Hepatocyte (in vitro differentiated cells): Measurements from ENCODE around the gene TRUB1. TPM values are rescaled to one million over a fixed set of nuclear protein-coding genes. Genes with fewer than 3 reads are reported as not detected.

Experiments
- DNase-seq: peaks from one replicate; pipeline ENCODE4 v3.0.0-alpha.2; 2016; ENCODE audit warnings: low spot score
- H2AFZ ChIP-seq: fragments of 200-600 bp; sonication (generic); 2 replicates; pipeline ENCODE4 v1.6.0; 2016; ENCODE audit warnings: antibody characterized with exemption, mild to moderate bottlenecking
- H3K27ac ChIP-seq: fragments of 200-600 bp; sonication (generic); 2 replicates; pipeline ENCODE4 v1.5.1; 2016; ENCODE audit warnings: mild to moderate bottlenecking
- H3K27me3 ChIP-seq: fragments of 200-600 bp; sonication (generic); 2 replicates; pipeline ENCODE4 v1.6.1; 2016
- H3K36me3 ChIP-seq: fragments of 200-600 bp; sonication (generic); replicated peaks from 2 replicates; pipeline ENCODE4 v1.5.1; 2016; ENCODE audit warnings: low read depth; ENCODE audit not compliant: insufficient read depth
- H3K4me1 ChIP-seq: fragments of 200-600 bp; sonication (generic); 2 replicates; pipeline ENCODE4 v1.5.1; 2016; ENCODE audit warnings: mild to moderate bottlenecking, moderate library complexity; ENCODE audit not compliant: insufficient read depth
- H3K4me2 ChIP-seq: fragments of 200-600 bp; sonication (generic); 2 replicates; pipeline ENCODE4 v1.6.0; 2016
- H3K4me3 ChIP-seq: fragments of 200-600 bp; sonication (generic); 2 replicates; pipeline ENCODE4 v1.5.1; 2016; ENCODE audit warnings: mild to moderate bottlenecking
- H3K79me2 ChIP-seq: fragments of 200-600 bp; sonication (generic); 2 replicates; pipeline ENCODE4 v1.6.0; 2017; ENCODE audit warnings: mild to moderate bottlenecking
- H3K9me2 ChIP-seq: fragments of 200-600 bp; sonication (generic); replicated peaks from 2 replicates; pipeline ENCODE4 v1.6.0; 2017; ENCODE audit warnings: mild to moderate bottlenecking; ENCODE audit not compliant: insufficient read depth
- H3K9me3 ChIP-seq: fragments of 200-600 bp; sonication (generic); 2 replicates; pipeline ENCODE4 v1.5.1; 2016; ENCODE audit warnings: low read depth, mild to moderate bottlenecking
- H4K20me1 ChIP-seq: fragments of 200-600 bp; sonication (generic); 2 replicates; pipeline ENCODE4 v1.6.0; 2016; ENCODE audit warnings: mild to moderate bottlenecking; ENCODE audit not compliant: insufficient read depth, poor library complexity, severe bottlenecking
- CTCF ChIP-seq: fragments of 200-600 bp; sonication (generic); IDR thresholded peaks from 2 replicates; pipeline ENCODE4 v1.5.1; 2016; ENCODE audit warnings: antibody characterized with exemption, mild to moderate bottlenecking; ENCODE audit not compliant: poor library complexity
- EZH2 ChIP-seq: fragments of 200-600 bp; sonication (generic); IDR thresholded peaks from 2 replicates; pipeline ENCODE4 v1.6.1; 2016; ENCODE audit warnings: antibody characterized with exemption, mild to moderate bottlenecking, borderline replicate concordance
- EZH2phosphoT487 ChIP-seq: fragments of 200-600 bp; sonication (generic); IDR thresholded peaks from one replicate; pipeline ENCODE4 v1.6.1; 2018; ENCODE audit warnings: antibody characterized with exemption, mild to moderate bottlenecking, low read depth, moderate library complexity; ENCODE audit not compliant: unreplicated experiment, severe bottlenecking
- WGBS: methylation state at CpG from one replicate; pipeline ENCODE4 v1.1.6; 2016; ENCODE audit warnings: low lambda C conversion rate; ENCODE audit errors: missing lambda C conversion rate; 5-methylcytosine and 5-hydroxymethylcytosine counted together
- polyA plus RNA-seq: library from polyadenylated mRNA; unstranded; fragments of >200 nt; fragmentation: Nextera tagmentation; extraction: Ambion mirVana; gene quantifications from 2 replicates; pipeline ENCODE4 v1.2.1, GENCODE V29; 2016
- small RNA-seq: library from RNA; depleted of rRNA; stranded (forward); fragments of <200 nt; gene quantifications from one replicate; pipeline ENCODE3, GENCODE V24; 2014
- total RNA-seq: library from RNA; depleted of rRNA; stranded (reverse); fragments of >200 nt; gene quantifications from 2 replicates; pipeline ENCODE4 v1.2.3, GENCODE V29; 2014

Gene TRUB1
- total and polyA plus RNA-seq, 2 experiments from 2014 or later, result 12.0 to 29.0 TPM

GRCh38 chr10:115026056-115026745 is 88.2 kb downstream of the TRUB1 start:
- H4K20me1 ChIP-seq, result no peaks in the 10 kb centered on the region
- H3K4me3 ChIP-seq, result no peak overlapping the region
- DNase-seq, result no peak
- H3K79me2 ChIP-seq, result no peaks in the 10 kb centered on the region
- H3K27me3 ChIP-seq, result no peaks in the 10 kb centered on the region
- H3K9me3 ChIP-seq, result no peaks in the 10 kb centered on the region
- no peak for TF ChIP-seq CTCF
- no peak for TF ChIP-seq EZH2
- no peak for TF ChIP-seq EZH2phosphoT487
- no peaks in the 10 kb centered on the region for H3K4me1 ChIP-seq
- 72% methylated on average over 13 of the region's 13 CpGs for WGBS
- no peaks in the 10 kb centered on the region for H3K36me3 ChIP-seq
- no peak overlapping the region for H2AFZ ChIP-seq
- no peak overlapping the region for H3K4me2 ChIP-seq
- H3K27ac ChIP-seq, result no peak overlapping the region
- no peaks in the 10 kb centered on the region for H3K9me2 ChIP-seq

- 84% methylated on average over 7 of the region's 7 CpGs for WGBS
- no peaks in the 10 kb centered on the region for H3K27me3 ChIP-seq
- H3K79me2 ChIP-seq, result no peaks in the 10 kb centered on the region
- H3K27ac ChIP-seq, result no peak overlapping the region
- DNase-seq, result no peak
- H3K4me3 ChIP-seq, result no peak overlapping the region
- no peaks in the 10 kb centered on the region for H3K9me2 ChIP-seq
- H4K20me1 ChIP-seq, result no peaks in the 10 kb centered on the region
- H3K36me3 ChIP-seq, result no peaks in the 10 kb centered on the region
- no peaks in the 10 kb centered on the region for H3K9me3 ChIP-seq
- no peaks in the 10 kb centered on the region for H3K4me1 ChIP-seq
- no peak overlapping the region for H2AFZ ChIP-seq
- TF ChIP-seq EZH2phosphoT487, result no peak
- no peak for TF ChIP-seq CTCF
- TF ChIP-seq EZH2, result no peak
- H3K4me2 ChIP-seq, result no peak overlapping the region
Observed at GRCh38 chr10:115026746-115027140, 88.7 kb downstream of the TRUB1 start.

Small RNA genes lying within 50 kb of the gene (small RNA-seq; reads per million reads assigned to genes)
- not detected for gene RNU6-1121P

Other genes with a start within 250 kb of the TRUB1 start
- 23.8 and 24.6 TPM in 2 replicates for gene FHIP2A, start 116.4 kb upstream of the TRUB1 start, total RNA-seq
- gene FHIP2A, start 116.4 kb upstream of the TRUB1 start, polyA plus RNA-seq, result 9.5 and 18.0 TPM in 2 replicates
- gene ATRNL1, start 155.2 kb downstream of the TRUB1 start, total RNA-seq, result 17.4 and 18.7 TPM in 2 replicates
- gene ATRNL1, start 155.2 kb downstream of the TRUB1 start, polyA plus RNA-seq, result 3.7 and 5.9 TPM in 2 replicates